ENCODE measurements around the gene DNAJB14. TPM values are rescaled to one million over a fixed set of nuclear protein-coding genes. Genes with fewer than 3 reads are reported as not detected.

DNAJB14 gene
- total and polyA plus RNA-seq, 2 donors from 2014 or later = 8.1 to 51.7 TPM

GRCh38 chr4:99971453-99972111 lies 25.2 kb upstream of the DNAJB14 start:
- no peak overlapping the region for H3K27ac ChIP-seq (ENCODE audit: low read depth in 2 of 2, low read length in 2 of 2)
- FAIRE-seq (no peak), DNase-seq (no peak)
- no peaks in the 10 kb centered on the region for H3K36me3 ChIP-seq (ENCODE audit: control insufficient read depth in 2 of 3, insufficient read depth in 3 of 3, low read length in 3 of 3)
- H3K4me3 ChIP-seq (ENCODE audit: low read length in 3 of 3) = no peak overlapping the region
- H3K9me3 ChIP-seq (ENCODE audit: control insufficient read depth in 2 of 3, insufficient read depth in 1 of 3, low read length in 3 of 3) = no peaks in the 10 kb centered on the region
- no peak for TF ChIP-seq CTCF (IDR thresholded peaks at IDR 0.05; ENCODE audit: borderline replicate concordance, extremely low read depth, insufficient read depth)
- no peak overlapping the region for H3K9ac ChIP-seq (ENCODE audit: low read length in 3 of 3)
- no peaks in the 10 kb centered on the region for H3K27me3 ChIP-seq (ENCODE audit: control insufficient read depth, insufficient read depth, low read length)
- H3K4me1 ChIP-seq (ENCODE audit: control insufficient read depth in 2 of 3, insufficient read depth in 2 of 3, low read depth in 1 of 3, low read length in 3 of 3) = no peaks in the 10 kb centered on the region
- intact Hi-C loops (cut with DNase I) = no loop called here

- no peak for FAIRE-seq
Measured at GRCh38 chr4:99968330-99968729, 21.9 kb upstream of the DNAJB14 start.

GRCh38 chr4:99966692-99967091 lies 20.3 kb upstream of the DNAJB14 start:
- intact Hi-C loops (cut with DNase I) = no loop called here
- H3K36me3 ChIP-seq (ENCODE audit: control insufficient read depth in 2 of 3, insufficient read depth in 3 of 3, low read length in 3 of 3) = no peaks in the 10 kb centered on the region
- no peak overlapping the region for H3K9ac ChIP-seq (ENCODE audit: low read length in 3 of 3)
- DNase-seq (no peak), FAIRE-seq (no peak)
- H3K27me3 ChIP-seq (ENCODE audit: control insufficient read depth, insufficient read depth, low read length) = no peaks in the 10 kb centered on the region
- H3K4me3 ChIP-seq (ENCODE audit: low read length in 3 of 3) = no peak overlapping the region
- H3K4me1 ChIP-seq (ENCODE audit: control insufficient read depth in 2 of 3, insufficient read depth in 2 of 3, low read depth in 1 of 3, low read length in 3 of 3) = no peaks in the 10 kb centered on the region
- TF ChIP-seq CTCF (IDR thresholded peaks at IDR 0.05; ENCODE audit: borderline replicate concordance, extremely low read depth, insufficient read depth) = no peak
- no peaks in the 10 kb centered on the region for H3K9me3 ChIP-seq (ENCODE audit: control insufficient read depth in 2 of 3, insufficient read depth in 1 of 3, low read length in 3 of 3)
- no peak overlapping the region for H3K27ac ChIP-seq (ENCODE audit: low read depth in 2 of 2, low read length in 2 of 2)

More at GRCh38 chr4:99968330-99968729, 21.9 kb upstream of the DNAJB14 start:
- H3K27me3 ChIP-seq (ENCODE audit: control insufficient read depth, insufficient read depth, low read length) = no peaks in the 10 kb centered on the region
- no peak overlapping the region for H3K27ac ChIP-seq (ENCODE audit: low read depth in 2 of 2, low read length in 2 of 2)
- no peaks in the 10 kb centered on the region for H3K4me1 ChIP-seq (ENCODE audit: control insufficient read depth in 2 of 3, insufficient read depth in 2 of 3, low read depth in 1 of 3, low read length in 3 of 3)
- no peak overlapping the region for H3K9ac ChIP-seq (ENCODE audit: low read length in 3 of 3)
- no peak for TF ChIP-seq CTCF (IDR thresholded peaks at IDR 0.05; ENCODE audit: borderline replicate concordance, extremely low read depth, insufficient read depth)
- intact Hi-C loops (cut with DNase I) = no loop called here
- no peak for DNase-seq
- H3K4me3 ChIP-seq (ENCODE audit: low read length in 3 of 3) = no peak overlapping the region
- no peaks in the 10 kb centered on the region for H3K9me3 ChIP-seq (ENCODE audit: control insufficient read depth in 2 of 3, insufficient read depth in 1 of 3, low read length in 3 of 3)
- H3K36me3 ChIP-seq (ENCODE audit: control insufficient read depth in 2 of 3, insufficient read depth in 3 of 3, low read length in 3 of 3) = no peaks in the 10 kb centered on the region

Data from kidney (tissue), 14 donors.